G401.6 (cell line): Measurements from ENCODE around the gene OASL.
"Not testable (repeated sequence)": the region's sequence is repeated elsewhere in the genome, so short reads cannot be mapped to it uniquely, and the experiment has no call there.

Source experiments
- FAIRE-seq: peaks from 2 replicates; lab custom pipeline; 2012; peaks lifted over from hg19 to GRCh38; lab: Jason Lieb, UNC

Gene OASL

GRCh38 chr12:121038861-121039668 lies at the start of gene OASL:
TSS of gene OASL (minus strand) at chr12:121039246. CDS start at chr12:121038971, 275 bp downstream.
- no peak for FAIRE-seq

GRCh38 chr12:121088195-121088585 lies 49.1 kb upstream of the OASL start:
- FAIRE-seq, result no peak

GRCh38 chr12:121087467-121088194 lies 48.6 kb upstream of the OASL start:
- FAIRE-seq, result no peak

GRCh38 chr12:121086781-121087295 lies 47.8 kb upstream of the OASL start:
- FAIRE-seq, result no peak

GRCh38 chr12:121085506-121086353 lies 46.7 kb upstream of the OASL start:
- no peak for FAIRE-seq

GRCh38 chr12:121085069-121085468 lies 46.0 kb upstream of the OASL start:
- FAIRE-seq, result no peak

- FAIRE-seq, result no peak
Observed at GRCh38 chr12:121084229-121084628, 45.2 kb upstream of the OASL start.

GRCh38 chr12:121080909-121081308 lies 41.9 kb upstream of the OASL start:
- FAIRE-seq, result no peak

- FAIRE-seq, result no peak
Observed at GRCh38 chr12:121079736-121080272, 40.8 kb upstream of the OASL start.

GRCh38 chr12:121077440-121077839 lies 38.4 kb upstream of the OASL start:
- FAIRE-seq, result not testable (repeated sequence)

GRCh38 chr12:121075911-121076310 lies 36.9 kb upstream of the OASL start:
- FAIRE-seq, result not testable (repeated sequence)

- no peak for FAIRE-seq
Observed at GRCh38 chr12:121072147-121072546, 33.1 kb upstream of the OASL start.

GRCh38 chr12:121069206-121069605 lies 30.2 kb upstream of the OASL start:
- no peak for FAIRE-seq

GRCh38 chr12:121065345-121065744 lies 26.3 kb upstream of the OASL start:
- no peak for FAIRE-seq

GRCh38 chr12:121064586-121064985 lies 25.5 kb upstream of the OASL start:
- FAIRE-seq, result not testable (repeated sequence)

GRCh38 chr12:121064116-121064515 lies 25.1 kb upstream of the OASL start:
- FAIRE-seq, result no peak

GRCh38 chr12:121062391-121063045 lies 23.5 kb upstream of the OASL start:
- FAIRE-seq, result no peak

GRCh38 chr12:121061831-121062230 lies 22.8 kb upstream of the OASL start:
- FAIRE-seq, result no peak

GRCh38 chr12:121060149-121061001 lies 21.3 kb upstream of the OASL start:
- peak; percentile 68 for FAIRE-seq
